Mucosa of descending colon (tissue), 3 donors: ENCODE measurements around the gene DENND1A. TPM values are rescaled to one million over a fixed set of nuclear protein-coding genes. Genes with fewer than 3 reads are reported as not detected.
A peak's percentile ranks its signal among the peaks of the same experiment; 100 is the strongest.

Source experiments
- ATAC-seq: fragments of 200-7000 bp; cut with Tn5 transposase; one replicate; pipeline ENCODE4 v1.9.1; 2020; ENCODE audit warnings: mild to moderate bottlenecking, moderate library complexity
- DNase-seq, 3 donors: peaks; one replicate each; pipeline ENCODE4 v3.0.0-alpha.2; 2020
- H3K36me3 ChIP-seq: fragments of 200-600 bp; one replicate; pipeline ENCODE4 v1.8.0; 2021; ENCODE audit warnings: low read depth, mild to moderate bottlenecking
- H3K4me1 ChIP-seq: fragments of 200-600 bp; one replicate; pipeline ENCODE4 v1.8.0; 2021; ENCODE audit warnings: low read depth, mild to moderate bottlenecking
- H3K4me3 ChIP-seq: fragments of 200-600 bp; one replicate; pipeline ENCODE4 v1.8.0; 2021; ENCODE audit warnings: mild to moderate bottlenecking
- H3K9me3 ChIP-seq: fragments of 200-600 bp; one replicate; pipeline ENCODE4 v1.8.0; 2021; ENCODE audit warnings: mild to moderate bottlenecking
- CTCF ChIP-seq: fragments of 200-600 bp; IDR thresholded peaks from one replicate; pipeline ENCODE4 v1.8.0; 2022; ENCODE audit warnings: antibody characterized with exemption, mild to moderate bottlenecking
- intact Hi-C, 2 donors: fragments of 100-400 bp; cut with DNase I in 1 of 2; cut with micrococcal nuclease in 1 of 2; formaldehyde crosslinking; loops; one replicate each; pipeline versions ENCODE4 v1.11.0 to v1.11.1; 2022; cut with DNase I, micrococcal nuclease
- total RNA-seq, 3 donors: library from RNA; stranded (reverse); fragmentation: NEBNext Ultra II Directional in 2 of 3; extraction: Animal tissue kit (Norgen Biotek cat#: 25700) in 2 of 3; gene quantifications; one replicate each; pipeline versions ENCODE4 v1.2.1 to v1.2.4, GENCODE V29; 2021 to 2023
- donor health status: DM: no; HTN: no; CAD: no; lungs with moderate emphysema.
- donor health status: DM: no; HTN: no; CAD: no.
- donor health status: DM: no; HTN: yes; CAD: no.

Gene DENND1A
- total RNA-seq, 3 donors from 2014 or later, result 32.8 to 50.0 (median 35.1) TPM

DNA sequence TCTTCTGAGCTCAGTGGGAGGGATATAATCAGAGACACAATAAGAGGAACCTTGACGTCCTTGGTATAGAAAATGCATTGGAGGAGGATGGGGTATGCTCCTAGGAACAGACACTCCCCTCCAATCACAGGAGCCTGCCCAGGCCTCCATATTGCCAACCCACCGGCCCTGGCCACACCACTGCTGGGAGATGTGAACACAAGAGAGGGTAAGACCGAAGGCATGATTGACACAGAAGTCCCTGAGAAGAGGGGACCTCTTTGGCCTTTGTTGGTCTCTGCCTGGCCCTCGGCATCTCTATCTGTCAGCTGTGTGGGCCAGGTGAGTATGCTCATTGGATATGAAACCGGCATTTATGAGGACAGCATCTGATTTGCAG lies 511.9 kb downstream of the DENND1A start:
- DNase-seq (peak in 1 of 3 donors; percentile 4), ATAC-seq (no peak)
- no peaks in the 10 kb centered on the region for H3K36me3 ChIP-seq
- intact Hi-C loops, result no loop called here
- no peaks in the 10 kb centered on the region for H3K4me1 ChIP-seq
- H3K9me3 ChIP-seq, result no peaks in the 10 kb centered on the region
- no peak overlapping the region for H3K4me3 ChIP-seq
- no peak for TF ChIP-seq CTCF

GRCh38 chr9:123417289-123418051 lies 512.5 kb downstream of the DENND1A start:
- ATAC-seq, result no peak
- Histone ChIP-seq H3K4me3 (no peak overlapping the region), H3K9me3 (no peaks in the 10 kb centered on the region), H3K36me3 (no peaks in the 10 kb centered on the region), H3K4me1 (no peaks in the 10 kb centered on the region)
- TF ChIP-seq CTCF, result no peak
- intact Hi-C loops, result no loop called here
- DNase-seq, result no peak

DNA sequence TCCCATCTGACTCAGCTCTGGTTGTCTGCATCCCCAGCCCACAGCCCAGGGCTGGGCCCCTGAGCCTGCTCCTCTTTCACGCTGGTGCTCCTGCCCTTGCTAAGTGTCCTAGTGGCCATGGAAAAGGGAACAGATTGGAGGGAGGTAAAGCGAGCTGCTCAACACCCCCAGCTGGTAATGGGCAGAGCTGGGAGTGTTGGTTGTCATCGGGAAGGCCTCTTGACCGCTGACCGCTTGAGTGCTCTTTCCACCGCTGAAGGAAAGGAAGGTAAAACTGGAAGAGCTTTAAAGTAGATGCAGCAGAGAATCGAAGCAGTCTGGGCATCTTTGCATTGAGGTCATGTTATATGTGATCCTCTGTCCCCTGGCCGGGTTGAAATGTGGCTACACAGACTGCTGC lies 513.8 kb downstream of the DENND1A start:
- Histone ChIP-seq H3K4me3 (no peak overlapping the region), H3K9me3 (no peaks in the 10 kb centered on the region), H3K36me3 (no peaks in the 10 kb centered on the region), H3K4me1 (no peaks in the 10 kb centered on the region)
- intact Hi-C loops, result no loop called here
- ATAC-seq (no peak), DNase-seq (no peak)
- no peak for TF ChIP-seq CTCF

DNA sequence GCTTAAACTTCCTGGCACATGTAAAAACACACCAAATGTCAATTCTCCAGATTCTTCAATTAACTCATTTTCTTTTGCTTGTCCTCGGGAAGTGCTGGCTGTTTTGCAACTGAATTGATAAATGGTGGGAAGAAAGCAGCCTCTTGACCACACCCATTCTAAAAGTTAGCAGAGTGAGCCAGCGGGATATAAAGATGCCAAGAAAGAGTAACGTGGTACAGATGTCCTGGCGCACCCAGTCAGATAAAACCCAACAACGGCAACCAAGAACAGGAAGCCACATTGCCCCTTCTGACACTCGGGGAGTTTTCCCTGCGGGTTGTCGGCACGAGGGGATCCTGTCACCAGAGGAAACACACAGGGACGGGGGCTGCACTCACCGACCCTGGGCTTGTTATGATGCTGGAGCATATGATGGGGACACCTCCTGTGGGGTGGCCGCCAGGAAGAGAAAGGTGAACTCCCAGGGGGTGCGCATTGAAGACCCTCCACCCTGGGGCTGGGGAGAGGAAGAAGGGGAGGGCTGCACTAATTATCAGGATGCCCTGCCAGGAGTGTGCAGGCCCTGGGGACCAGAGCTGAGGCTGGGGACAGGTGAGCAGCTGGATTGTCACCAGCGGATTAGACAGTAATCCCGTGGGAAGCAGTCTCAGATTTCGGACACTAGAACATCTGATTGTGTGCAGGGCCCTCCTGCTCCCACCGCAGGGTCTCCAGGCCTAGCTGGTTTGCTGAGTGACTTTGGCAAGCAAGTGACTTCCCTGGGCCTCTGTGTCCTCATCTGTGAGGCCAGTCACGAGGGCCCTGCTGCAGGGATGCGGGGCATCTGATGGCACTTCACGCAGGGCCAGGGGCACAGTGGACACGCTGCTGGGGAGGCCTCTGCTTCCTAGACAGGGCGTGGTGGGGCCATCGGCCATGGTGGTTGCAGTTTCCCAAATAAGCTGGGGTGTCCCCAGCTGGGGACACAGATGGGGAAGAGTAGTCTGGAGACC lies 514.7 kb downstream of the DENND1A start:
- H3K4me3 ChIP-seq, result no peak overlapping the region
- intact Hi-C loops, result no loop called here
- H3K9me3 ChIP-seq, result no peaks in the 10 kb centered on the region
- H3K36me3 ChIP-seq, result no peaks in the 10 kb centered on the region
- ATAC-seq (no peak), DNase-seq (peak in 2 of 3 donors; percentile 12 to 37)
- no peak for TF ChIP-seq CTCF
- H3K4me1 ChIP-seq, result no peaks in the 10 kb centered on the region

- H3K36me3 ChIP-seq, result no peaks in the 10 kb centered on the region
- peak in 2 of 3 donors; percentile 1 to 3 for DNase-seq
- no peak for ATAC-seq
- H3K9me3 ChIP-seq, result no peaks in the 10 kb centered on the region
- intact Hi-C loops, result no loop called here
- no peak overlapping the region for H3K4me3 ChIP-seq
- TF ChIP-seq CTCF, result no peak
- no peaks in the 10 kb centered on the region for H3K4me1 ChIP-seq
These were observed 515.7 kb downstream of the DENND1A start for GRCh38 chr9:123414204-123414603.
